Gastrocnemius medialis (tissue), 4 donors: ENCODE results near the gene ZNF714. TPM values are rescaled to one million over a fixed set of nuclear protein-coding genes. Genes with fewer than 3 reads are reported as not detected.
A peak's percentile ranks its signal among the peaks of the same experiment; 100 is the strongest.
"Not testable (repeated sequence)": the region's sequence is repeated elsewhere in the genome, so short reads cannot be mapped to it uniquely, and the experiment has no call there.

Experiments
- ATAC-seq, 2 donors: fragments of 150-250 bp; one replicate each; pipeline ENCODE4 v1.9.1; 2016
- DNase-seq, 2 donors: peaks; one replicate each; pipeline ENCODE4 v3.0.0-alpha.2; 2019
- H3K27ac ChIP-seq, 4 donors: fragments of 200-600 bp; sonication (generic); 1 replicate in 1 of 4; 2 replicates in 3 of 4; pipeline ENCODE4 v1.5.1; 2016 to 2018; ENCODE audit warnings: mild to moderate bottlenecking in 2 of 4, moderate library complexity in 1 of 4
- H3K27me3 ChIP-seq, 3 donors: fragments of 200-600 bp; sonication (generic) in 2 of 3; 1 replicate in 1 of 3; 2 replicates in 2 of 3; pipeline versions ENCODE4 v1.5.1 to v1.6.0; 2016 to 2019; ENCODE audit warnings: mild to moderate bottlenecking in 1 of 3, moderate library complexity in 1 of 3
- H3K36me3 ChIP-seq, 2 donors: fragments of 200-600 bp; sonication (generic) in 1 of 2; one replicate each; pipeline ENCODE4 v1.5.1; 2017 to 2018
- H3K4me1 ChIP-seq, 2 donors: fragments of 200-600 bp; sonication (generic) in 1 of 2; one replicate each; pipeline ENCODE4 v1.5.1; 2016 to 2017; ENCODE audit warnings: mild to moderate bottlenecking in 2 of 2
- H3K4me3 ChIP-seq, 4 donors: fragments of 200-600 bp; sonication (generic) in 3 of 4; 1 replicate in 1 of 4; 2 replicates in 3 of 4; pipeline ENCODE4 v1.5.1; 2016 to 2019; ENCODE audit warnings: mild to moderate bottlenecking in 2 of 4
- H3K9me3 ChIP-seq, 3 donors: fragments of 200-600 bp; sonication (generic) in 2 of 3; 1 replicate in 1 of 3; 2 replicates in 2 of 3; pipeline ENCODE4 v1.5.1; 2016 to 2019
- POLR2A ChIP-seq, 2 donors: fragments of 450-650 bp; IDR thresholded peaks; one replicate each; pipeline ENCODE4 v1.6.1; 2017; ENCODE audit warnings: antibody characterized with exemption in 2 of 2, mild to moderate bottlenecking in 2 of 2, moderate library complexity in 2 of 2
- in situ Hi-C, 4 donors: fragments of 200-750 bp; cut with MboI; loops; one replicate each; pipeline versions ENCODE4 v1.15.0 to v1.8.0; 2017; ENCODE audit warnings: low sequenced_read_pairs in 4 of 4
- intact Hi-C: fragments of 100-400 bp; cut with DNase I; formaldehyde crosslinking; loops from one replicate; pipeline ENCODE4 v1.15.1; 2023; ENCODE audit warnings: low total_unique reads
- total RNA-seq, 4 donors: library from RNA; depleted of rRNA; stranded (reverse); fragments of >200 nt; gene quantifications; one replicate each; pipeline versions ENCODE4 v1.1.0 to v1.2.3, GENCODE V29; 2016
- TF ChIP-seq, protein P1 (sequence below), 5 experiments: fragments of 450-650 bp in 3 of 5; fragments of 200-600 bp in 2 of 5; sonication (generic) in 2 of 5; IDR thresholded peaks in 4 of 5; conservative IDR thresholded peaks in 1 of 5; 1 replicate in 4 of 5; 2 replicates in 1 of 5; pipeline ENCODE4 v1.5.1; 2016 to 2019; ENCODE audit warnings: antibody characterized with exemption in 5 of 5, mild to moderate bottlenecking in 3 of 5, moderate library complexity in 3 of 5

ZNF714 gene
- total RNA-seq, 4 donors from 2014 or later = 0.29 to 2.2 (median 1.2) TPM

DNA sequence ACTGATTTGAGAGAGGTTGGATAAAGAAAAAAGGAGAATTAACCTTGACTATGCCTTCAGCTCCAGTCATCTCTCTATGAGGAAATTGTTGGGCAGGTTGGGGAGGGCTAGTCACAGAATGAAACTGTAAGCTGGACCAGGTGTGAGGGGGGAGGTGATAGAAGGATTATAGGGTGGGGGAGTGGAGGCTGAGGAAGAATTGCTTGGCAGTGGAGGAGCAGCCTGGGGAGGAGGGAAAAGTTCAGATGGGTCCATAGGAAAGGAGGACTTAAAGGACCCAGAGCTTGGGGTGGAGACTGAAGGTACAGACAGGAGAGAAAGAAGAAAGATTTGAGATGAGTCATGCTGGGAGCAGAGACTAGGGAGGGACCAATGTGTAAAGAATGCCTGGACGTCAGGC, 51.6 kb downstream of the ZNF714 start:
- TF ChIP-seq POLR2A (IDR thresholded peaks at IDR 0.05) = no peak
- TF ChIP-seq, protein P1, sequence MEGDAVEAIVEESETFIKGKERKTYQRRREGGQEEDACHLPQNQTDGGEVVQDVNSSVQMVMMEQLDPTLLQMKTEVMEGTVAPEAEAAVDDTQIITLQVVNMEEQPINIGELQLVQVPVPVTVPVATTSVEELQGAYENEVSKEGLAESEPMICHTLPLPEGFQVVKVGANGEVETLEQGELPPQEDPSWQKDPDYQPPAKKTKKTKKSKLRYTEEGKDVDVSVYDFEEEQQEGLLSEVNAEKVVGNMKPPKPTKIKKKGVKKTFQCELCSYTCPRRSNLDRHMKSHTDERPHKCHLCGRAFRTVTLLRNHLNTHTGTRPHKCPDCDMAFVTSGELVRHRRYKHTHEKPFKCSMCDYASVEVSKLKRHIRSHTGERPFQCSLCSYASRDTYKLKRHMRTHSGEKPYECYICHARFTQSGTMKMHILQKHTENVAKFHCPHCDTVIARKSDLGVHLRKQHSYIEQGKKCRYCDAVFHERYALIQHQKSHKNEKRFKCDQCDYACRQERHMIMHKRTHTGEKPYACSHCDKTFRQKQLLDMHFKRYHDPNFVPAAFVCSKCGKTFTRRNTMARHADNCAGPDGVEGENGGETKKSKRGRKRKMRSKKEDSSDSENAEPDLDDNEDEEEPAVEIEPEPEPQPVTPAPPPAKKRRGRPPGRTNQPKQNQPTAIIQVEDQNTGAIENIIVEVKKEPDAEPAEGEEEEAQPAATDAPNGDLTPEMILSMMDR (IDR thresholded peaks at IDR 0.05 in 4 of 5, conservative IDR thresholded peaks at IDR 0.05 in 1 of 5) = no peak
- H3K27me3 ChIP-seq = no peaks in the 10 kb centered on the region
- H3K27ac ChIP-seq = no peak overlapping the region
- H3K36me3 ChIP-seq = no peaks in the 10 kb centered on the region
- no peaks in the 10 kb centered on the region for H3K4me1 ChIP-seq
- intact Hi-C loops (no loop called here), in situ Hi-C loops (no loop called here)
- DNase-seq = no peak
- no peaks in the 10 kb centered on the region for H3K9me3 ChIP-seq
- no peak overlapping the region for H3K4me3 ChIP-seq
- no peak for ATAC-seq

DNA sequence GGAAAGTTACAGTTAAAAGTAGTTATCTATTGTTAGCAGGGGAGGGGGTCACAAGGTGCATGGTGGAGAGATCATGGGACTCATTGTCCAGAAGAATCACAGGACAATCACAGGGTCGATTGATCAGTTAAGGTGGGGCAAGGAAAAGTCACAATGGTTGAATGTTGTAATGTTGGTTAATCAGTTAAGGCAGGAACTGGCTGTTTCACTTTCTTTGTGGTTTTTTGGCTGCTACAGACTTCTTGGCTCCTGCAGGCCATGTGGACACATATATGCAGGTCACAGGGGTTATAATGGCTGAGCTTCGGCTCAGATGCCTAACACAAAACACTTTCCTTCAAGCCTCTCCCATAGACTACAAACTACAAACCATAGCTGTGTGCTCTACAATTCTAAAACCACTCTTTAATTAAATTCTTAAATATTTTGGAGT, 52.9 kb downstream of the ZNF714 start:
- ATAC-seq (no peak), DNase-seq (no peak)
- H3K9me3 ChIP-seq = no peaks in the 10 kb centered on the region
- H3K27me3 ChIP-seq = no peaks in the 10 kb centered on the region
- TF ChIP-seq, protein P1 (IDR thresholded peaks at IDR 0.05 in 4 of 5, conservative IDR thresholded peaks at IDR 0.05 in 1 of 5) = no peak
- no peak for TF ChIP-seq POLR2A (IDR thresholded peaks at IDR 0.05)
- intact Hi-C loops = no loop called here
- H3K27ac ChIP-seq = no peak overlapping the region
- no peaks in the 10 kb centered on the region for H3K36me3 ChIP-seq
- no peak overlapping the region for H3K4me3 ChIP-seq
- H3K4me1 ChIP-seq = no peaks in the 10 kb centered on the region
- in situ Hi-C loops = no loop called here

DNA sequence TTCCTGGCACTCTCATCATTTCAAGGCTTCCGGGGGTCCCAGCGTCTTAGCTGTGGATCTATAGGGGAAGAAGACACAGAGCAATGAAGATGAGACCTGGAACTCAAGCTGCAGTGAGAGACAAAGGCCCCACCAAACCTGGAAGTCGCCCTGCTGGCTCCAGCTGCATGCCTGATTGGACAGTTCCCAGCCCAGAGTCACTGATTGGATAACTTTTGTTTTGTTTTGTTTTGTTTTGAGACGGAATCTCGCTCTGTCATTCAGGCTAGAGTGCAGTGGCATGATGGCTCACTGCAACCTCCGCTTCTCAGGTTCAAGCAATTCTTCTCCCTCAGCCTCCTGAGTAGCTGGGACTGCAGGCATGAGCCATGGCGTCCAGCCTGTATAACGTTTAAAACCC, 53.4 kb downstream of the ZNF714 start:
- no peak for DNase-seq
- intact Hi-C loops = no loop called here
- H3K4me1 ChIP-seq = no peaks in the 10 kb centered on the region
- H3K9me3 ChIP-seq = no peaks in the 10 kb centered on the region
- H3K27me3 ChIP-seq = no peaks in the 10 kb centered on the region
- TF ChIP-seq, protein P1 (IDR thresholded peaks at IDR 0.05 in 4 of 5, conservative IDR thresholded peaks at IDR 0.05 in 1 of 5) = no peak
- no peak for TF ChIP-seq POLR2A (IDR thresholded peaks at IDR 0.05)
- no peak overlapping the region for H3K27ac ChIP-seq
- no peaks in the 10 kb centered on the region for H3K36me3 ChIP-seq
- no peak overlapping the region for H3K4me3 ChIP-seq
- no peak for ATAC-seq
- in situ Hi-C loops = no loop called here

DNA sequence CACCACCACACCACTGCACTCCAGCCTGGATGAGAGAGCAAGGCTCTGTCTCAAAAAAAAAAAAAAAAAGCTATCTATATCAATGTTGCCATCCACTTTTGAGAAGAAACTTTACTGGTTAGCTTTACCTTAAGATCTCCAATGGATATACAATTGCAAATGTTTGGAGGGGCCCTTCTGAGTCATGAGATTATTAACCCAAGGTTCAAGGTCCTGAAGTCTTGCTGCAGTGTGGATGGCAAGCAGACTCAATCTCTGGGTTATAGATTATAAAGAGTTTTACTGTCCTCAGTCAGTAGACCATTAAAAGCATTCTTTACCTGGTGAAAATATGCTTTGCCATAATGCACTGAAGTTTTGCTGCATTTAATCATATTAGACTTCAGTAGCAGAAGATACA, 56.1 kb downstream of the ZNF714 start:
- TF ChIP-seq, protein P1 (IDR thresholded peaks at IDR 0.05 in 4 of 5, conservative IDR thresholded peaks at IDR 0.05 in 1 of 5) = no peak
- TF ChIP-seq POLR2A (IDR thresholded peaks at IDR 0.05) = no peak
- Histone ChIP-seq H3K27ac (no peak overlapping the region), H3K27me3 (no peaks in the 10 kb centered on the region), H3K4me3 (no peak overlapping the region), H3K9me3 (no peaks in the 10 kb centered on the region), H3K36me3 (no peaks in the 10 kb centered on the region), H3K4me1 (peaks cover 8 to 10% of the 10 kb centered on the region in 2 donors)
- intact Hi-C loops = no loop called here
- in situ Hi-C loops = no loop called here
- no peak for DNase-seq
- ATAC-seq = no peak

DNA sequence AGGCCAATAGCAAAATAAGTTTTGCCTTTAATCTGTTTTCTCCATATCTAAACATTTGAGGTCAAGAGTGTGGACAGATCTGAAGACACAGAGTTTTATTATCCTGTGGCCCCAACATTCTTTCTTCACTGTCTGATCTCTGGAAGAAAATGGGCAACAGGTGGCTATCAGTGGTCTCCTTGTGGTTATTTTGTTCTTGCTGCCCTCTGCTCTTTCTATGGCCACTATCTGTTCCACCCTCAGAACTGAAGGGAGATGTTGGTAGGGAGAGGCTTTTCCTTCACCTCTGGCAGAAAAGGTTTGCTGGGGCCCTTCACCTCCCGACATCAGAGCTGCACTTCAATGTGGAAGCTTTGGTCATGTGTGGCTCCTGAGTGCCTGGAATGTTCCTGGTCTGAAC, 59.0 kb downstream of the ZNF714 start:
- H3K27ac ChIP-seq = peak overlapping the region in 1 of 4 donors; percentile 79

More for the DNA sequence above, 59.0 kb downstream of the ZNF714 start:
- Histone ChIP-seq H3K4me1 (peaks cover 10 to 17% of the 10 kb centered on the region in 2 donors), H3K36me3 (peaks cover 0 to 23% of the 10 kb centered on the region in 2 donors)
- H3K27me3 ChIP-seq, H3K4me3 ChIP-seq, in situ Hi-C loops, H3K9me3 ChIP-seq, DNase-seq, ATAC-seq: not testable (repeated sequence)
- intact Hi-C loops = loop anchor here (5.0 kb wide), 1 partner anchor 369 kb away; no protein-coding TSS in a partner anchor
